SK-N-SH (cell line): ENCODE measurements around the gene POU2F1.

Experiments used
- EP300 ChIP-seq, 2 experiments: IDR thresholded peaks; 2 replicates each; pipeline versions ENCODE4 v1.4.0 to v1.6.1; 2012; ENCODE audit warnings: borderline replicate concordance in 1 of 2, low read depth in 1 of 2, low read length in 1 of 2
- EZH2phosphoT487 ChIP-seq: fragments of 200-600 bp; sonication (generic); IDR thresholded peaks from 2 replicates; pipeline ENCODE4 v1.6.1; 2017; ENCODE audit warnings: low read depth, mixed run types, mild to moderate bottlenecking, antibody characterized with exemption, moderate library complexity, borderline replicate concordance
- FOSL2 ChIP-seq: IDR thresholded peaks from 2 replicates; pipeline ENCODE4 v1.4.0; 2012; ENCODE audit warnings: low read depth, mild to moderate bottlenecking, moderate library complexity, borderline replicate concordance
- GABPA ChIP-seq: IDR thresholded peaks from 2 replicates; pipeline ENCODE4 v1.4.0; 2012; ENCODE audit warnings: low read depth, mild to moderate bottlenecking
- JUND ChIP-seq: IDR thresholded peaks from 2 replicates; pipeline ENCODE4 v1.4.0; 2012
- MXI1 ChIP-seq: IDR thresholded peaks from 2 replicates; pipeline ENCODE4 v1.6.1; 2012; ENCODE audit warnings: mild to moderate bottlenecking, low read depth, low read length, improper control_type of control experiment
- NRF1 ChIP-seq: IDR thresholded peaks from 2 replicates; pipeline ENCODE4 v1.6.1; 2012; ENCODE audit warnings: low read depth, mild to moderate bottlenecking, low read length
- RAD21 ChIP-seq: IDR thresholded peaks from 2 replicates; pipeline ENCODE4 v1.6.1; 2012; ENCODE audit warnings: mild to moderate bottlenecking, low read length
- TAF1 ChIP-seq: IDR thresholded peaks from 2 replicates; pipeline ENCODE4 v1.6.1; 2012; ENCODE audit warnings: low read depth, mild to moderate bottlenecking, low read length, moderate library complexity, borderline replicate concordance
- TF ChIP-seq, protein P1 (sequence below): fragments of 200-600 bp; sonication (generic); IDR thresholded peaks from 2 replicates; pipeline ENCODE4 v1.6.1; 2017; ENCODE audit warnings: antibody characterized with exemption, mild to moderate bottlenecking, moderate library complexity
- TF ChIP-seq, protein P2 (sequence below): fragments of 150-350 bp; IDR thresholded peaks from 2 replicates; pipeline ENCODE4 v1.6.1; 2017; ENCODE audit warnings: antibody characterized with exemption, low read length, low read depth, borderline replicate concordance

DNA sequence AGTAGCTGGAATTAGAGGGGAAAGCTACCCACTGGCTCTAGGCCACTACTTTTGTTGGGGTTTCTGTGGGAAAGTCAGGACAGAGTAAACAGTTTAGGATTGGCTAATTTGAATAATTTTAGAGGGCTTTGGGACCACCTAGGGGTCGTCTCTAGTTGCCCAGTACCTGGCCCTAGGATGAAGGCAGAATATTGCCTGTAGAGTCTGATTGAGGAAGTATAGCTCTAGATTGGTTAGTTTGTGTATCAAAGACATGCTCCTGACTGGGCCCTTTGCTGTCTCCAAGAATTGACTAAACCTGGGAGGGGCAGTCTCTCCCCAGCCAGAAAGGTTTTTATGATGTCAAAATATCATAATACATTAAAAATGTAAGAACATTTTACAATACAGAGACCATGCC is 142.0 kb downstream of the POU2F1 start:
- TF ChIP-seq, protein P1, sequence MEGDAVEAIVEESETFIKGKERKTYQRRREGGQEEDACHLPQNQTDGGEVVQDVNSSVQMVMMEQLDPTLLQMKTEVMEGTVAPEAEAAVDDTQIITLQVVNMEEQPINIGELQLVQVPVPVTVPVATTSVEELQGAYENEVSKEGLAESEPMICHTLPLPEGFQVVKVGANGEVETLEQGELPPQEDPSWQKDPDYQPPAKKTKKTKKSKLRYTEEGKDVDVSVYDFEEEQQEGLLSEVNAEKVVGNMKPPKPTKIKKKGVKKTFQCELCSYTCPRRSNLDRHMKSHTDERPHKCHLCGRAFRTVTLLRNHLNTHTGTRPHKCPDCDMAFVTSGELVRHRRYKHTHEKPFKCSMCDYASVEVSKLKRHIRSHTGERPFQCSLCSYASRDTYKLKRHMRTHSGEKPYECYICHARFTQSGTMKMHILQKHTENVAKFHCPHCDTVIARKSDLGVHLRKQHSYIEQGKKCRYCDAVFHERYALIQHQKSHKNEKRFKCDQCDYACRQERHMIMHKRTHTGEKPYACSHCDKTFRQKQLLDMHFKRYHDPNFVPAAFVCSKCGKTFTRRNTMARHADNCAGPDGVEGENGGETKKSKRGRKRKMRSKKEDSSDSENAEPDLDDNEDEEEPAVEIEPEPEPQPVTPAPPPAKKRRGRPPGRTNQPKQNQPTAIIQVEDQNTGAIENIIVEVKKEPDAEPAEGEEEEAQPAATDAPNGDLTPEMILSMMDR: no peak
- TF ChIP-seq EZH2phosphoT487: no peak
- no peak for TF ChIP-seq MXI1
- TF ChIP-seq RAD21: no peak
- TF ChIP-seq FOSL2: no peak
- TF ChIP-seq EP300 (IDR thresholded peaks at IDR 0.05; ENCODE audit: borderline replicate concordance in 1 of 2, low read depth in 1 of 2, low read length in 1 of 2): no peak
- TF ChIP-seq GABPA: no peak
- TF ChIP-seq NRF1: no peak
- no peak for TF ChIP-seq JUND
- TF ChIP-seq, protein P2, sequence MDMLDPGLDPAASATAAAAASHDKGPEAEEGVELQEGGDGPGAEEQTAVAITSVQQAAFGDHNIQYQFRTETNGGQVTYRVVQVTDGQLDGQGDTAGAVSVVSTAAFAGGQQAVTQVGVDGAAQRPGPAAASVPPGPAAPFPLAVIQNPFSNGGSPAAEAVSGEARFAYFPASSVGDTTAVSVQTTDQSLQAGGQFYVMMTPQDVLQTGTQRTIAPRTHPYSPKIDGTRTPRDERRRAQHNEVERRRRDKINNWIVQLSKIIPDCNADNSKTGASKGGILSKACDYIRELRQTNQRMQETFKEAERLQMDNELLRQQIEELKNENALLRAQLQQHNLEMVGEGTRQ: no peak
- no peak for TF ChIP-seq TAF1
